Measurements from ENCODE around the gene MGRN1.

Gene MGRN1

GRCh38 chr16:4690946-4691665 is 66.5 kb downstream of the MGRN1 start:
- no peak for DNase-seq (ENCODE audit: low read depth in 2 of 2)

GRCh38 chr16:4691666-4692412 is 67.2 kb downstream of the MGRN1 start:
- DNase-seq (ENCODE audit: low read depth in 2 of 2) = no peak
- no peak overlapping the region for H3K4me3 ChIP-seq (replicated peaks in 1 of 2; ENCODE audit: low read depth in 2 of 2, low read length in 2 of 2)
- TF ChIP-seq CTCF (IDR thresholded peaks at IDR 0.05; ENCODE audit: low read depth, low read length) = no peak

More at GRCh38 chr16:4690946-4691665, 66.5 kb downstream of the MGRN1 start:
- TF ChIP-seq CTCF (IDR thresholded peaks at IDR 0.05; ENCODE audit: low read depth, low read length) = no peak
- H3K4me3 ChIP-seq (replicated peaks in 1 of 2; ENCODE audit: low read depth in 2 of 2, low read length in 2 of 2) = no peak overlapping the region

- TF ChIP-seq CTCF (IDR thresholded peaks at IDR 0.05; ENCODE audit: low read depth, low read length) = no peak
- no peak for DNase-seq (ENCODE audit: low read depth in 2 of 2)
- H3K4me3 ChIP-seq (replicated peaks in 1 of 2; ENCODE audit: low read depth in 2 of 2, low read length in 2 of 2) = peak overlapping the region; percentile 52 to 71
These were observed 68.1 kb downstream of the MGRN1 start for GRCh38 chr16:4692460-4693295.

GRCh38 chr16:4693296-4693955 is 68.8 kb downstream of the MGRN1 start, which contains the start of gene NUDT16L1:
TSS of gene NUDT16L1 (plus strand) at chr16:4693562. CDS start at chr16:4693727, 165 bp downstream.
- TF ChIP-seq CTCF (IDR thresholded peaks at IDR 0.05; ENCODE audit: low read depth, low read length) = no peak
- peak; percentile 91 to 96 for DNase-seq (ENCODE audit: low read depth in 2 of 2)
- H3K4me3 ChIP-seq (replicated peaks in 1 of 2; ENCODE audit: low read depth in 2 of 2, low read length in 2 of 2) = peak within 1 kb of the TSS; percentile 88 to 94

- peak; percentile 36 to 63 for DNase-seq (ENCODE audit: low read depth in 2 of 2)
- no peak for TF ChIP-seq CTCF (IDR thresholded peaks at IDR 0.05; ENCODE audit: low read depth, low read length)
- peak overlapping the region; percentile 88 to 94 for H3K4me3 ChIP-seq (replicated peaks in 1 of 2; ENCODE audit: low read depth in 2 of 2, low read length in 2 of 2)
These were observed 69.5 kb downstream of the MGRN1 start for GRCh38 chr16:4693956-4694641.
